Jurkat, Clone E6-1 (cell line): ENCODE results near the gene PDE4B.
A peak's percentile ranks its signal among the peaks of the same experiment; 100 is the strongest.
"Not testable (repeated sequence)": the region's sequence is repeated elsewhere in the genome, so short reads cannot be mapped to it uniquely, and the experiment has no call there.

Experiments
- DNase-seq: peaks from one replicate; pipeline ENCODE4 v3.0.0-alpha.2; 2011; ENCODE audit warnings: low read depth, low spot score
- H3K4me3 ChIP-seq: 2 replicates; pipeline ENCODE4 v1.5.1; 2011; ENCODE audit warnings: mild to moderate bottlenecking, low read length, control low read depth, moderate library complexity

PDE4B gene

GRCh38 chr1:66300972-66301451 lies 508.3 kb downstream of the PDE4B start:
- H3K4me3 ChIP-seq, result no peak overlapping the region
- DNase-seq, result no peak

GRCh38 chr1:66302184-66302742 lies 509.6 kb downstream of the PDE4B start:
- no peak overlapping the region for H3K4me3 ChIP-seq
- no peak for DNase-seq

- H3K4me3 ChIP-seq, result no peak overlapping the region
- DNase-seq, result peak; percentile 19
These were observed 510.1 kb downstream of the PDE4B start for GRCh38 chr1:66302815-66303214.

- no peak overlapping the region for H3K4me3 ChIP-seq
- no peak for DNase-seq
These were observed 511.0 kb downstream of the PDE4B start for GRCh38 chr1:66303646-66304045.

- no peak overlapping the region for H3K4me3 ChIP-seq
- no peak for DNase-seq
These were observed 511.4 kb downstream of the PDE4B start for GRCh38 chr1:66304128-66304527.

GRCh38 chr1:66305927-66306326 lies 513.2 kb downstream of the PDE4B start:
- H3K4me3 ChIP-seq, result no peak overlapping the region
- DNase-seq, result no peak

- H3K4me3 ChIP-seq, result no peak overlapping the region
- DNase-seq, result no peak
These were observed 516.5 kb downstream of the PDE4B start for GRCh38 chr1:66309006-66309741.

- no peak for DNase-seq
- H3K4me3 ChIP-seq, result no peak overlapping the region
These were observed 518.4 kb downstream of the PDE4B start for GRCh38 chr1:66311092-66311491.

- no peak for DNase-seq
- no peak overlapping the region for H3K4me3 ChIP-seq
These were observed 518.9 kb downstream of the PDE4B start for GRCh38 chr1:66311628-66312027.

- DNase-seq, result no peak
- H3K4me3 ChIP-seq, result no peak overlapping the region
These were observed 519.7 kb downstream of the PDE4B start for GRCh38 chr1:66312271-66312990.

- no peak overlapping the region for H3K4me3 ChIP-seq
- no peak for DNase-seq
These were observed 520.7 kb downstream of the PDE4B start for GRCh38 chr1:66313429-66313828.

- no peak overlapping the region for H3K4me3 ChIP-seq
- no peak for DNase-seq
These were observed 523.0 kb downstream of the PDE4B start for GRCh38 chr1:66315671-66316070.

GRCh38 chr1:66316464-66317247 lies 524.0 kb downstream of the PDE4B start:
- H3K4me3 ChIP-seq, result no peak overlapping the region
- DNase-seq, result no peak

GRCh38 chr1:66317248-66317515 lies 524.5 kb downstream of the PDE4B start:
- no peak overlapping the region for H3K4me3 ChIP-seq
- no peak for DNase-seq

GRCh38 chr1:66320231-66320630 lies 527.5 kb downstream of the PDE4B start:
- no peak for DNase-seq
- H3K4me3 ChIP-seq, result no peak overlapping the region

GRCh38 chr1:66322462-66322861 lies 529.8 kb downstream of the PDE4B start:
- DNase-seq, H3K4me3 ChIP-seq: not testable (repeated sequence)

- no peak for DNase-seq
- H3K4me3 ChIP-seq, result no peak overlapping the region
These were observed 531.4 kb downstream of the PDE4B start for GRCh38 chr1:66323958-66324625.

- no peak overlapping the region for H3K4me3 ChIP-seq
- no peak for DNase-seq
These were observed 533.1 kb downstream of the PDE4B start for GRCh38 chr1:66325594-66326380.

- no peak for DNase-seq
- H3K4me3 ChIP-seq, result no peak overlapping the region
These were observed 534.2 kb downstream of the PDE4B start for GRCh38 chr1:66326867-66327266.
